Gastrocnemius medialis (tissue), 4 donors: ENCODE data around the gene AICDA.
"Not testable (repeated sequence)": the region's sequence is repeated elsewhere in the genome, so short reads cannot be mapped to it uniquely, and the experiment has no call there.

Experiments
- POLR2A ChIP-seq, 2 donors: fragments of 450-650 bp; IDR thresholded peaks; one replicate each; pipeline ENCODE4 v1.6.1; 2017; ENCODE audit warnings: antibody characterized with exemption in 2 of 2, mild to moderate bottlenecking in 2 of 2, moderate library complexity in 2 of 2
- TF ChIP-seq, protein P1 (sequence below), 5 experiments: fragments of 450-650 bp in 3 of 5; fragments of 200-600 bp in 2 of 5; sonication (generic) in 2 of 5; IDR thresholded peaks in 4 of 5; conservative IDR thresholded peaks in 1 of 5; 1 replicate in 4 of 5; 2 replicates in 1 of 5; pipeline ENCODE4 v1.5.1; 2016 to 2019; ENCODE audit warnings: antibody characterized with exemption in 5 of 5, mild to moderate bottlenecking in 3 of 5, moderate library complexity in 3 of 5

DNA sequence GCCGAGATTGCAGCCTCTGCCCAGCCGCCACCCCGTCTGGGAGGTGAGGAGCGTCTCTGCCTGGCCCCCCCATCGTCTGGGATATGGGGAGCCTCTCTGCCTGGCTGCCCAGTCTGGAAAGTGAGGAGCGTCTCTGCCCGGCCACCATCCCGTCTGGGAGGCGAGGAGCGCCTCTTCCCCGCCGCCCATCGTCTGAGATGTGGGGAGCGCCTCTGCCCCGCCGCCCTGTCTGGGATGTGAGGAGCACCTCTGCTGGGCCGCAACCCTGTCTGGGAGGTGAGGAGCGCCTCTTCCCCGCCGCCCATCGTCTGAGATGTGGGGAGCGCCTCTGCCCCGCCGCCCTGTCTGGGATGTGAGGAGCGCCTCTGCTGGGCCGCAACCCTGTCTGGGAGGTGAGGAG, 12.1 kb upstream of the AICDA start:
- TF ChIP-seq, protein P1, sequence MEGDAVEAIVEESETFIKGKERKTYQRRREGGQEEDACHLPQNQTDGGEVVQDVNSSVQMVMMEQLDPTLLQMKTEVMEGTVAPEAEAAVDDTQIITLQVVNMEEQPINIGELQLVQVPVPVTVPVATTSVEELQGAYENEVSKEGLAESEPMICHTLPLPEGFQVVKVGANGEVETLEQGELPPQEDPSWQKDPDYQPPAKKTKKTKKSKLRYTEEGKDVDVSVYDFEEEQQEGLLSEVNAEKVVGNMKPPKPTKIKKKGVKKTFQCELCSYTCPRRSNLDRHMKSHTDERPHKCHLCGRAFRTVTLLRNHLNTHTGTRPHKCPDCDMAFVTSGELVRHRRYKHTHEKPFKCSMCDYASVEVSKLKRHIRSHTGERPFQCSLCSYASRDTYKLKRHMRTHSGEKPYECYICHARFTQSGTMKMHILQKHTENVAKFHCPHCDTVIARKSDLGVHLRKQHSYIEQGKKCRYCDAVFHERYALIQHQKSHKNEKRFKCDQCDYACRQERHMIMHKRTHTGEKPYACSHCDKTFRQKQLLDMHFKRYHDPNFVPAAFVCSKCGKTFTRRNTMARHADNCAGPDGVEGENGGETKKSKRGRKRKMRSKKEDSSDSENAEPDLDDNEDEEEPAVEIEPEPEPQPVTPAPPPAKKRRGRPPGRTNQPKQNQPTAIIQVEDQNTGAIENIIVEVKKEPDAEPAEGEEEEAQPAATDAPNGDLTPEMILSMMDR (IDR thresholded peaks at IDR 0.05 in 4 of 5, conservative IDR thresholded peaks at IDR 0.05 in 1 of 5) = not testable (repeated sequence)
- TF ChIP-seq POLR2A (IDR thresholded peaks at IDR 0.05) = not testable (repeated sequence)
